D721Med (cell line): Measurements from ENCODE around the gene PIP5K1B.

Source experiments
- DNase-seq: peaks from one replicate; pipeline ENCODE4 v3.0.0; 2011; ENCODE audit warnings: low spot score; ENCODE audit not compliant: insufficient read length
- FAIRE-seq: peaks from 2 replicates; lab custom pipeline; 2011; peaks lifted over from hg19 to GRCh38; lab: Jason Lieb, UNC
- CTCF ChIP-seq: IDR thresholded peaks from 2 replicates; pipeline ENCODE4 v1.5.1; 2012; ENCODE audit warnings: mild to moderate bottlenecking, control low read depth; ENCODE audit not compliant: insufficient read depth; ENCODE audit errors: missing control alignments

Gene PIP5K1B

GRCh38 chr9:68896486-68896885 is 191.4 kb downstream of the PIP5K1B start:
- no peak for DNase-seq
- TF ChIP-seq CTCF, result no peak
- FAIRE-seq, result no peak

- no peak for FAIRE-seq
- DNase-seq, result no peak
- no peak for TF ChIP-seq CTCF
Measured at GRCh38 chr9:68897577-68898145, 192.6 kb downstream of the PIP5K1B start.

- no peak for TF ChIP-seq CTCF
- FAIRE-seq (no peak), DNase-seq (no peak)
Measured at GRCh38 chr9:68898781-68899439, 193.9 kb downstream of the PIP5K1B start.

- DNase-seq, result no peak
- no peak for FAIRE-seq
- no peak for TF ChIP-seq CTCF
Measured at GRCh38 chr9:68904454-68904853, 199.4 kb downstream of the PIP5K1B start.

GRCh38 chr9:68905129-68905528 is 200.1 kb downstream of the PIP5K1B start:
- TF ChIP-seq CTCF, result no peak
- DNase-seq, result no peak
- FAIRE-seq, result no peak

GRCh38 chr9:68907910-68908309 is 202.9 kb downstream of the PIP5K1B start:
- FAIRE-seq (no peak), DNase-seq (no peak)
- no peak for TF ChIP-seq CTCF

- TF ChIP-seq CTCF, result no peak
- DNase-seq, result no peak
- FAIRE-seq, result no peak
Measured at GRCh38 chr9:68912561-68912960, 207.5 kb downstream of the PIP5K1B start.
